ENCODE data around the gene ZFHX3. TPM values are rescaled to one million over a fixed set of nuclear protein-coding genes. Genes with fewer than 3 reads are reported as not detected.

The ZFHX3 gene
- total and polyA plus RNA-seq, 2 of the 8 experiments (the other 6 are each of a cell fraction or from before 2014, with no cell fraction given) = 0.08 to 0.99 TPM

DNA sequence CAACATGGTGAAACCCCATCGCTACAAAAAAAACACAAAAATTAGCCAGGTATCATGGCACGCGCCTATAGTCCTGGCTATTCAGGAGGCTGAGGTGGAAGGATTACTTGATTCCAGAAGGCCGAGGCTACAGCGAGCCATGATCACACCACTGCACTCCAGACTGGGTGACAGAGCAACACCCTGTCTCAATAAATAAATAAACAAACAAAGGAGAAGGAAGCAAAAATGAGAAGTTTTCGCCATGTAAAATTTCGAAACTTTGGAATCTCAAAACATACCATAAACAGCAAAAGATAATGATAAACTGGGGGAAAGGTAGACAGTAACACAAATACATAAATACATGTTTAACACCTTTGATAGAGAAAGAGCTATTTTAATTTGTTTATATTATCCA is 130.9 kb downstream of the ZFHX3 start:
- Histone ChIP-seq H3K9me3 (ENCODE audit: insufficient read depth in 2 of 2, low read depth in 1 of 2, low read length in 1 of 2) (no peaks in the 10 kb centered on the region), H3K4me2 (ENCODE audit: insufficient read depth in 1 of 2, low read depth in 2 of 2, low read length in 2 of 2) (no peak overlapping the region), H2BK15ac (ENCODE audit: low read length) (no peak overlapping the region), H3K4me1 (replicated peaks in 1 of 4; ENCODE audit: control insufficient read depth in 3 of 4, insufficient read depth in 4 of 4, low read length in 3 of 4) (no peaks in the 10 kb centered on the region), H2BK120ac (replicated peaks; ENCODE audit: low read depth, low read length) (no peak overlapping the region), H2AK5ac (ENCODE audit: low read depth, low read length) (no peak overlapping the region), H3K18ac (ENCODE audit: extremely low read depth, low read length) (no peak overlapping the region), H3K23me2 (ENCODE audit: low read depth, low read length) (no peaks in the 10 kb centered on the region), H3K23ac (ENCODE audit: insufficient read length) (no peak overlapping the region), H2BK12ac (ENCODE audit: low read depth, low read length) (no peak overlapping the region), H3K14ac (ENCODE audit: insufficient read length) (no peak overlapping the region), H4K20me1 (replicated peaks in 1 of 2; ENCODE audit: control insufficient read depth in 1 of 2, insufficient read depth in 2 of 2, low read length in 2 of 2) (no peaks in the 10 kb centered on the region), H3K27me3 (replicated peaks in 1 of 4; ENCODE audit: control insufficient read depth in 3 of 4, extremely low read depth in 1 of 4, insufficient read depth in 3 of 4, low read length in 3 of 4) (no peaks in the 10 kb centered on the region), H3K27ac (ENCODE audit: low read depth, low read length) (no peak overlapping the region), H3K4ac (replicated peaks; ENCODE audit: insufficient read length, low read depth, low read length) (no peak overlapping the region), H3K79me2 (ENCODE audit: control insufficient read depth in 1 of 2, insufficient read depth in 2 of 2, low read length in 2 of 2) (no peaks in the 10 kb centered on the region), H2AFZ (ENCODE audit: low read length) (no peak overlapping the region), H4K5ac (ENCODE audit: insufficient read length, low read depth, low read length) (no peak overlapping the region), H2BK5ac (ENCODE audit: low read depth, low read length) (no peak overlapping the region), H3K36me3 (ENCODE audit: control insufficient read depth in 2 of 4, insufficient read depth in 4 of 4, low read length in 3 of 4) (no peaks in the 10 kb centered on the region), H3K56ac (replicated peaks; ENCODE audit: insufficient read length, low read depth, low read length) (no peak overlapping the region), H3K79me1 (ENCODE audit: low read depth, low read length) (no peaks in the 10 kb centered on the region), H4K8ac (ENCODE audit: extremely low read depth, insufficient read depth, low read length) (no peak overlapping the region), H2BK20ac (ENCODE audit: low read length) (no peak overlapping the region), H3K9ac (replicated peaks in 1 of 4; ENCODE audit: extremely low read depth in 1 of 4, low read depth in 3 of 4, low read length in 3 of 4) (no peak overlapping the region), H3K4me3 (ENCODE audit: extremely low read depth in 1 of 4, insufficient read depth in 2 of 4, low read depth in 3 of 4, low read length in 4 of 4) (no peak overlapping the region), H4K91ac (replicated peaks; ENCODE audit: insufficient read length, low read length) (no peak overlapping the region)
- WGBS, 2 experiments (ENCODE audit: extremely low coverage in 1 of 2, insufficient coverage in 1 of 2, insufficient read length in 1 of 2, insufficient replicate concordance in 2 of 2, low coverage in 1 of 2, low lambda C conversion rate in 2 of 2, missing lambda C conversion rate in 1 of 2) = 92% methylated on average over 7 of the region's 7 CpGs; no CpG with 5 or more reads in 1 of the 2 experiments
- ChIA-PET POLR2A (ENCODE audit: partially characterized antibody) (no interaction called here), CTCF (ENCODE audit: partially characterized antibody) (interaction anchor here (1.3 kb wide), 1 partner anchor 13 kb away, joined by 3 read pairs; no protein-coding TSS in a partner anchor)
- FAIRE-seq (no peak), DNase-seq (ENCODE audit: low read depth in 1 of 2, low spot score in 2 of 2) (no peak)
- TF ChIP-seq CHD1 (IDR thresholded peaks at IDR 0.05; ENCODE audit: low read depth, low read length) (no peak), BCL11A (IDR thresholded peaks at IDR 0.05; ENCODE audit: low read depth in 2 of 2, low read length in 2 of 2) (no peak), CTBP2 (IDR thresholded peaks at IDR 0.05; ENCODE audit: borderline replicate concordance, insufficient read depth, insufficient read length, low read length) (no peak), CBX8 (IDR thresholded peaks at IDR 0.05; ENCODE audit: borderline replicate concordance, low read depth, low read length) (no peak), USF2 (IDR thresholded peaks at IDR 0.05; ENCODE audit: low read length) (no peak), KDM1A (IDR thresholded peaks at IDR 0.05; ENCODE audit: borderline replicate concordance, low read length) (no peak)
